OCI-LY1 (cell line): ENCODE measurements around the gene SON.

Experiments
- H2AFZ ChIP-seq: fragments of 200-600 bp; sonication (generic), shearing (Covaris generic); 2 replicates; pipeline ENCODE4 v1.6.0; 2014; ENCODE audit warnings: antibody characterized with exemption, mild to moderate bottlenecking, low read length
- H3F3A ChIP-seq: fragments of 200-600 bp; sonication (generic), shearing (Covaris generic); 2 replicates; pipeline ENCODE4 v1.6.0; 2014; ENCODE audit warnings: mild to moderate bottlenecking, antibody characterized with exemption, low read length, moderate library complexity; ENCODE audit not compliant: insufficient read depth
- H3K27ac ChIP-seq: fragments of 200-600 bp; sonication (generic); 2 replicates; pipeline ENCODE4 v1.5.1; 2014; ENCODE audit warnings: low read length, mixed run types, mild to moderate bottlenecking, low read depth; ENCODE audit not compliant: poor library complexity, severe bottlenecking
- H3K27me3 ChIP-seq: fragments of 200-600 bp; sonication (generic); 2 replicates; pipeline ENCODE4 v1.6.0; 2014; ENCODE audit warnings: antibody characterized with exemption, mild to moderate bottlenecking, low read length, moderate library complexity; ENCODE audit not compliant: insufficient read depth
- H3K36me3 ChIP-seq: fragments of 200-600 bp; sonication (generic); 2 replicates; pipeline ENCODE4 v1.6.1; 2014; ENCODE audit warnings: mild to moderate bottlenecking, antibody characterized with exemption, low read length, moderate library complexity, mixed read lengths; ENCODE audit not compliant: insufficient read depth
- H3K4me1 ChIP-seq: fragments of 200-600 bp; sonication (generic); 2 replicates; pipeline ENCODE4 v1.5.1; 2014; ENCODE audit warnings: mild to moderate bottlenecking, low read length, moderate library complexity; ENCODE audit not compliant: insufficient read depth, severe bottlenecking
- H3K4me2 ChIP-seq: fragments of 200-600 bp; sonication (generic), shearing (Covaris generic); 2 replicates; pipeline ENCODE4 v1.6.1; 2014; ENCODE audit warnings: low read length
- H3K4me3 ChIP-seq: fragments of 200-600 bp; sonication (generic); 2 replicates; pipeline ENCODE4 v1.5.1; 2014; ENCODE audit warnings: low read length, low read depth, mild to moderate bottlenecking, mixed read lengths; ENCODE audit not compliant: poor library complexity, severe bottlenecking
- H3K79me2 ChIP-seq: fragments of 200-600 bp; shearing (Covaris generic); 2 replicates; pipeline ENCODE4 v1.6.1; 2016; ENCODE audit warnings: mixed run types, low read length, mixed read lengths; ENCODE audit not compliant: insufficient read depth
- H3K9ac ChIP-seq: fragments of 200-600 bp; sonication (generic), shearing (Covaris generic); 2 replicates; pipeline ENCODE4 v1.6.1; 2014; ENCODE audit warnings: mild to moderate bottlenecking, low read length, mixed read lengths
- H3K9me2 ChIP-seq: fragments of 200-600 bp; sonication (generic), shearing (Covaris generic); 2 replicates; pipeline ENCODE4 v1.6.1; 2014; ENCODE audit warnings: low read depth, mild to moderate bottlenecking, low read length, mixed read lengths
- H3K9me3 ChIP-seq: fragments of 200-600 bp; shearing (Covaris generic); 2 replicates; pipeline ENCODE4 v1.6.1; 2014; ENCODE audit warnings: low read length, mixed read lengths
- H4K20me1 ChIP-seq: fragments of 200-600 bp; sonication (generic), shearing (Covaris generic); 2 replicates; pipeline ENCODE4 v1.6.0; 2016; ENCODE audit warnings: mild to moderate bottlenecking, low read length; ENCODE audit not compliant: insufficient read depth
- EZH2 ChIP-seq: fragments of 200-600 bp; sonication (generic), shearing (Covaris generic); IDR thresholded peaks from 2 replicates; pipeline ENCODE4 v1.8.0; 2017; ENCODE audit warnings: borderline replicate concordance, mixed run types, mild to moderate bottlenecking, antibody characterized with exemption, low read length, moderate library complexity, mixed read lengths
- TF ChIP-seq, protein P1 (sequence below): fragments of 200-600 bp; sonication (generic), shearing (Covaris generic); IDR thresholded peaks from 2 replicates; pipeline ENCODE4 v1.5.1; 2017; ENCODE audit warnings: mild to moderate bottlenecking, antibody characterized with exemption, low read length, moderate library complexity, mixed read lengths

The SON gene

GRCh38 chr21:33511639-33512038 is 31.2 kb upstream of the SON start:
- Histone ChIP-seq H3K27ac (no peak overlapping the region), H3K27me3 (no peaks in the 10 kb centered on the region), H3K4me2 (no peak overlapping the region), H3K9ac (no peak overlapping the region), H3K9me3 (no peaks in the 10 kb centered on the region), H3K79me2 (no peaks in the 10 kb centered on the region), H3K9me2 (no peaks in the 10 kb centered on the region), H2AFZ (no peak overlapping the region), H3K4me1 (no peaks in the 10 kb centered on the region), H3K36me3 (peaks cover 99% of the 10 kb centered on the region), H3F3A (no peaks in the 10 kb centered on the region), H4K20me1 (no peaks in the 10 kb centered on the region), H3K4me3 (no peak overlapping the region)
- no peak for TF ChIP-seq EZH2
- TF ChIP-seq, protein P1, sequence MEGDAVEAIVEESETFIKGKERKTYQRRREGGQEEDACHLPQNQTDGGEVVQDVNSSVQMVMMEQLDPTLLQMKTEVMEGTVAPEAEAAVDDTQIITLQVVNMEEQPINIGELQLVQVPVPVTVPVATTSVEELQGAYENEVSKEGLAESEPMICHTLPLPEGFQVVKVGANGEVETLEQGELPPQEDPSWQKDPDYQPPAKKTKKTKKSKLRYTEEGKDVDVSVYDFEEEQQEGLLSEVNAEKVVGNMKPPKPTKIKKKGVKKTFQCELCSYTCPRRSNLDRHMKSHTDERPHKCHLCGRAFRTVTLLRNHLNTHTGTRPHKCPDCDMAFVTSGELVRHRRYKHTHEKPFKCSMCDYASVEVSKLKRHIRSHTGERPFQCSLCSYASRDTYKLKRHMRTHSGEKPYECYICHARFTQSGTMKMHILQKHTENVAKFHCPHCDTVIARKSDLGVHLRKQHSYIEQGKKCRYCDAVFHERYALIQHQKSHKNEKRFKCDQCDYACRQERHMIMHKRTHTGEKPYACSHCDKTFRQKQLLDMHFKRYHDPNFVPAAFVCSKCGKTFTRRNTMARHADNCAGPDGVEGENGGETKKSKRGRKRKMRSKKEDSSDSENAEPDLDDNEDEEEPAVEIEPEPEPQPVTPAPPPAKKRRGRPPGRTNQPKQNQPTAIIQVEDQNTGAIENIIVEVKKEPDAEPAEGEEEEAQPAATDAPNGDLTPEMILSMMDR: no peak

DNA sequence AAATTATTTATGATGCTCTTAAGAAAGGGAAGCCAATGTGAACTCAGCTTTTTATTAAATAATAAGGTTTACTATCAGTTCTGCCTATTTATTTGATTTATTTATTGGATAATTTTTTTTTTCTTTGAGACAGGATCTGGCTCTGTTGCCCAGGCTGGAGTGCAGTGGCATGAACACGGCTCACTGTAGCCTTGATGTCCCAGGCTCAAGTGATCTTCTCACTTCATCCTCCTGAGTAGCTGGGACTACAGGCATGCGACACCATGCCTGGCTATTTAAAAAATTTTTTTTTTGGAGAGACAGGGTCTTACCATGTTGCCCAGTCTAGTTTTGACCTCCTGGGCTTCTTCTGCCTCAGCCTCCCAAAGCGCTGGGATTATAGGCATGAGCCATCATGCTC is 30.4 kb upstream of the SON start:
- no peaks in the 10 kb centered on the region for H3K4me1 ChIP-seq
- no peak overlapping the region for H2AFZ ChIP-seq
- no peak overlapping the region for H3K4me2 ChIP-seq
- H3K9ac ChIP-seq: no peak overlapping the region
- no peaks in the 10 kb centered on the region for H3K27me3 ChIP-seq
- H3K9me3 ChIP-seq: no peaks in the 10 kb centered on the region
- H3F3A ChIP-seq: no peaks in the 10 kb centered on the region
- H3K9me2 ChIP-seq: no peaks in the 10 kb centered on the region
- TF ChIP-seq EZH2: no peak
- TF ChIP-seq, protein P1: no peak
- H3K27ac ChIP-seq: no peak overlapping the region
- H4K20me1 ChIP-seq: no peaks in the 10 kb centered on the region
- no peaks in the 10 kb centered on the region for H3K79me2 ChIP-seq
- H3K36me3 ChIP-seq: peaks cover 99% of the 10 kb centered on the region
- H3K4me3 ChIP-seq: no peak overlapping the region

GRCh38 chr21:33514229-33514628 is 28.6 kb upstream of the SON start:
- Histone ChIP-seq H3F3A (no peaks in the 10 kb centered on the region), H3K36me3 (peaks cover 99% of the 10 kb centered on the region), H2AFZ (no peak overlapping the region), H3K79me2 (no peaks in the 10 kb centered on the region), H3K4me3 (no peak overlapping the region), H3K9me2 (no peaks in the 10 kb centered on the region), H3K4me1 (no peaks in the 10 kb centered on the region), H3K27ac (no peak overlapping the region), H3K9me3 (no peaks in the 10 kb centered on the region), H3K9ac (no peak overlapping the region), H3K27me3 (no peaks in the 10 kb centered on the region), H3K4me2 (no peak overlapping the region), H4K20me1 (no peaks in the 10 kb centered on the region)
- TF ChIP-seq, protein P1: no peak
- no peak for TF ChIP-seq EZH2
